HG03097 (cell line): Measurements from ENCODE around the gene BTBD6.

Experiments
- ATAC-seq: cut with Tn5 transposase; IDR thresholded peaks from one replicate; pipeline ENCODE4 v1.9.1; 2021; ENCODE audit not compliant: unreplicated experiment, low FRiP score

Gene BTBD6

GRCh38 chr14:105227346-105227745, 21.0 kb upstream of the BTBD6 start:
- no peak for ATAC-seq

- ATAC-seq = no peak
Observed at GRCh38 chr14:105228562-105228961, 19.8 kb upstream of the BTBD6 start.

GRCh38 chr14:105229099-105229655, 19.2 kb upstream of the BTBD6 start:
- ATAC-seq = no peak

GRCh38 chr14:105240811-105241576, 7.3 kb upstream of the BTBD6 start:
- ATAC-seq = no peak

- ATAC-seq = no peak
Observed at GRCh38 chr14:105241641-105242040, 6.7 kb upstream of the BTBD6 start.

- no peak for ATAC-seq
Observed at GRCh38 chr14:105244334-105244733, 4.0 kb upstream of the BTBD6 start.

- ATAC-seq = no peak
Observed at GRCh38 chr14:105247026-105247425, 1.3 kb upstream of the BTBD6 start.

- no peak for ATAC-seq
Observed at GRCh38 chr14:105247715-105248367, 492 bp upstream of the BTBD6 start.

GRCh38 chr14:105249182-105250007, 1.1 kb downstream of the BTBD6 start:
- no peak for ATAC-seq

- no peak for ATAC-seq
Observed at GRCh38 chr14:105250008-105250366, 1.7 kb downstream of the BTBD6 start.

GRCh38 chr14:105250986-105251385, 2.7 kb downstream of the BTBD6 start:
- ATAC-seq = no peak

GRCh38 chr14:105251920-105252319, 3.6 kb downstream of the BTBD6 start:
- no peak for ATAC-seq

- ATAC-seq = no peak
Observed at GRCh38 chr14:105252552-105253328, 4.4 kb downstream of the BTBD6 start.

- no peak for ATAC-seq
Observed at GRCh38 chr14:105253329-105253682, 5.0 kb downstream of the BTBD6 start.

- no peak for ATAC-seq
Observed at GRCh38 chr14:105255021-105255507, 6.7 kb downstream of the BTBD6 start.

- no peak for ATAC-seq
Observed at GRCh38 chr14:105256292-105256960, 8.1 kb downstream of the BTBD6 start.

GRCh38 chr14:105257464-105257863, 9.1 kb downstream of the BTBD6 start:
- no peak for ATAC-seq

- ATAC-seq = no peak
Observed at GRCh38 chr14:105258846-105259245, 10.5 kb downstream of the BTBD6 start.

GRCh38 chr14:105260959-105261358, 12.6 kb downstream of the BTBD6 start:
- ATAC-seq = no peak

- ATAC-seq = no peak
Observed at GRCh38 chr14:105261781-105262180, 13.4 kb downstream of the BTBD6 start.
